Stomach smooth muscle (tissue), 2 donors: ENCODE data around the gene SLC5A9.

ENCODE experiments used
- H3K27ac ChIP-seq: one replicate; pipeline ENCODE4 v1.7.0; 2013; ENCODE audit warnings: mild to moderate bottlenecking, low read length, inconsistent platforms
- H3K27me3 ChIP-seq, 2 donors: one replicate each; pipeline ENCODE4 v1.7.0; 2013; ENCODE audit warnings: low read length in 2 of 2; ENCODE audit not compliant: insufficient read depth in 2 of 2, control insufficient read depth in 1 of 2
- H3K36me3 ChIP-seq, 2 donors: one replicate each; pipeline ENCODE4 v1.7.0; 2013; ENCODE audit warnings: low read length in 2 of 2; ENCODE audit not compliant: control insufficient read depth in 2 of 2, insufficient read depth in 2 of 2
- H3K4me1 ChIP-seq: one replicate; pipeline ENCODE4 v1.7.0; 2013; ENCODE audit warnings: low read length; ENCODE audit not compliant: control insufficient read depth, insufficient read depth
- H3K4me3 ChIP-seq, 2 donors: one replicate each; pipeline ENCODE4 v1.7.0; 2013; ENCODE audit warnings: low read length in 2 of 2
- H3K9ac ChIP-seq, 2 donors: one replicate each; pipeline ENCODE4 v1.7.0; 2013; ENCODE audit warnings: low read length in 2 of 2, mild to moderate bottlenecking in 1 of 2
- H3K9me3 ChIP-seq, 2 donors: one replicate each; pipeline ENCODE4 v1.7.0; 2013; ENCODE audit warnings: low read length in 2 of 2; ENCODE audit not compliant: control insufficient read depth in 2 of 2
- donor health status: healthy.
- donor health status: Pancreatic carcinoma.

Gene SLC5A9

GRCh38 chr1:48223366-48224240 is 1.1 kb downstream of the SLC5A9 start:
- Histone ChIP-seq H3K4me3 (no peak overlapping the region), H3K27ac (no peak overlapping the region), H3K9ac (no peak overlapping the region), H3K9me3 (peaks cover 0 to 3% of the 10 kb centered on the region in 2 donors), H3K36me3 (no peaks in the 10 kb centered on the region), H3K4me1 (no peaks in the 10 kb centered on the region), H3K27me3 (peaks cover 6 to 9% of the 10 kb centered on the region in 2 donors)

GRCh38 chr1:48224791-48225190 is 2.3 kb downstream of the SLC5A9 start:
- H3K27ac ChIP-seq: no peak overlapping the region
- no peak overlapping the region for H3K4me3 ChIP-seq
- peaks cover 6 to 9% of the 10 kb centered on the region in 2 donors for H3K27me3 ChIP-seq
- H3K4me1 ChIP-seq: no peaks in the 10 kb centered on the region
- H3K9ac ChIP-seq: no peak overlapping the region
- H3K36me3 ChIP-seq: no peaks in the 10 kb centered on the region
- H3K9me3 ChIP-seq: peaks cover 0 to 2% of the 10 kb centered on the region in 2 donors

GRCh38 chr1:48225579-48225978 is 3.1 kb downstream of the SLC5A9 start:
- no peak overlapping the region for H3K9ac ChIP-seq
- no peaks in the 10 kb centered on the region for H3K4me1 ChIP-seq
- no peak overlapping the region for H3K27ac ChIP-seq
- H3K9me3 ChIP-seq: no peaks in the 10 kb centered on the region
- no peaks in the 10 kb centered on the region for H3K36me3 ChIP-seq
- H3K4me3 ChIP-seq: no peak overlapping the region
- peaks cover 6 to 9% of the 10 kb centered on the region in 2 donors for H3K27me3 ChIP-seq

GRCh38 chr1:48227165-48228013 is 4.9 kb downstream of the SLC5A9 start:
- Histone ChIP-seq H3K9me3 (no peaks in the 10 kb centered on the region), H3K27me3 (peaks cover 6 to 9% of the 10 kb centered on the region in 2 donors), H3K27ac (no peak overlapping the region), H3K9ac (no peak overlapping the region), H3K4me3 (no peak overlapping the region), H3K4me1 (no peaks in the 10 kb centered on the region), H3K36me3 (no peaks in the 10 kb centered on the region)

- H3K27ac ChIP-seq: no peak overlapping the region
- no peak overlapping the region for H3K4me3 ChIP-seq
- H3K36me3 ChIP-seq: no peaks in the 10 kb centered on the region
- H3K9ac ChIP-seq: no peak overlapping the region
- no peaks in the 10 kb centered on the region for H3K9me3 ChIP-seq
- H3K4me1 ChIP-seq: no peaks in the 10 kb centered on the region
- H3K27me3 ChIP-seq: peaks cover 6% of the 10 kb centered on the region in 2 donors
These were observed 5.6 kb downstream of the SLC5A9 start for GRCh38 chr1:48228156-48228555.

GRCh38 chr1:48229317-48229716 is 6.8 kb downstream of the SLC5A9 start:
- peaks cover 3% of the 10 kb centered on the region in 2 donors for H3K27me3 ChIP-seq
- no peaks in the 10 kb centered on the region for H3K9me3 ChIP-seq
- H3K36me3 ChIP-seq: no peaks in the 10 kb centered on the region
- no peaks in the 10 kb centered on the region for H3K4me1 ChIP-seq
- no peak overlapping the region for H3K4me3 ChIP-seq
- no peak overlapping the region for H3K27ac ChIP-seq
- no peak overlapping the region for H3K9ac ChIP-seq

- H3K4me3 ChIP-seq: no peak overlapping the region
- H3K36me3 ChIP-seq: no peaks in the 10 kb centered on the region
- no peak overlapping the region for H3K27ac ChIP-seq
- no peak overlapping the region for H3K9ac ChIP-seq
- no peaks in the 10 kb centered on the region for H3K4me1 ChIP-seq
- H3K9me3 ChIP-seq: no peaks in the 10 kb centered on the region
- H3K27me3 ChIP-seq: peaks cover 0 to 3% of the 10 kb centered on the region in 2 donors
These were observed 7.7 kb downstream of the SLC5A9 start for GRCh38 chr1:48230236-48230635.

- Histone ChIP-seq H3K27ac (no peak overlapping the region), H3K4me1 (no peaks in the 10 kb centered on the region), H3K36me3 (no peaks in the 10 kb centered on the region), H3K27me3 (no peaks in the 10 kb centered on the region), H3K4me3 (no peak overlapping the region), H3K9me3 (no peaks in the 10 kb centered on the region), H3K9ac (no peak overlapping the region)
These were observed 10.2 kb downstream of the SLC5A9 start for GRCh38 chr1:48232722-48233121.

GRCh38 chr1:48233666-48234485 is 11.4 kb downstream of the SLC5A9 start:
- H3K27me3 ChIP-seq: no peaks in the 10 kb centered on the region
- no peaks in the 10 kb centered on the region for H3K9me3 ChIP-seq
- no peak overlapping the region for H3K9ac ChIP-seq
- no peak overlapping the region for H3K4me3 ChIP-seq
- H3K36me3 ChIP-seq: no peaks in the 10 kb centered on the region
- H3K4me1 ChIP-seq: no peaks in the 10 kb centered on the region
- no peak overlapping the region for H3K27ac ChIP-seq

GRCh38 chr1:48235652-48236051 is 13.1 kb downstream of the SLC5A9 start:
- H3K27me3 ChIP-seq: no peaks in the 10 kb centered on the region
- no peaks in the 10 kb centered on the region for H3K36me3 ChIP-seq
- H3K27ac ChIP-seq: no peak overlapping the region
- H3K4me1 ChIP-seq: no peaks in the 10 kb centered on the region
- H3K9me3 ChIP-seq: no peaks in the 10 kb centered on the region
- no peak overlapping the region for H3K9ac ChIP-seq
- H3K4me3 ChIP-seq: no peak overlapping the region
